SK-N-SH treated with all-trans-retinoic acid at 6 μM for 48 hours (cell line): ENCODE results near the gene SMCO4.

Experiments
- ATAC-seq: fragments of 200-7000 bp; cut with Tn5 transposase; 3 replicates; pipeline ENCODE4 v1.9.1; 2020; ENCODE audit warnings: mild to moderate bottlenecking, moderate library complexity
- ARNTL ChIP-seq: fragments of 450-650 bp; formaldehyde crosslinking; IDR thresholded peaks from 2 replicates; pipeline ENCODE4 v1.5.0; 2020; ENCODE audit warnings: low read depth, mild to moderate bottlenecking, moderate library complexity, borderline replicate concordance
- BACH2 ChIP-seq: fragments of 250-450 bp; sonication (Bioruptor Pico); IDR thresholded peaks from 2 replicates; pipeline ENCODE4 v1.9.0; 2021; ENCODE audit warnings: mild to moderate bottlenecking, borderline replicate concordance
- CREB5 ChIP-seq: fragments of 250-450 bp; sonication (Bioruptor Pico); IDR thresholded peaks from 2 replicates; pipeline ENCODE4 v1.5.1; 2020; ENCODE audit warnings: low read depth, mild to moderate bottlenecking, moderate library complexity
- CSDC2 ChIP-seq: fragments of 250-450 bp; sonication (Bioruptor Pico); IDR thresholded peaks from 2 replicates; pipeline ENCODE4 v1.5.0; 2020; ENCODE audit warnings: mild to moderate bottlenecking, moderate library complexity
- CSRNP3 ChIP-seq: fragments of 250-450 bp; sonication (Bioruptor Pico); IDR thresholded peaks from 2 replicates; pipeline ENCODE4 v1.5.1; 2021; ENCODE audit warnings: mild to moderate bottlenecking, moderate library complexity
- ESRRG ChIP-seq: fragments of 250-450 bp; sonication (Bioruptor Pico); IDR thresholded peaks from 2 replicates; pipeline ENCODE4 v1.6.1; 2021; ENCODE audit warnings: mild to moderate bottlenecking
- ISL1 ChIP-seq: fragments of 250-450 bp; sonication (Bioruptor Pico); IDR thresholded peaks from 2 replicates; pipeline ENCODE4 v2.1.2; 2022; ENCODE audit warnings: mild to moderate bottlenecking, moderate library complexity
- OSR1 ChIP-seq: fragments of 250-450 bp; sonication (Bioruptor Pico); IDR thresholded peaks from 2 replicates; pipeline ENCODE4 v1.8.0; 2022; ENCODE audit warnings: moderate library complexity, mild to moderate bottlenecking, inconsistent platforms
- PATZ1 ChIP-seq: fragments of 250-450 bp; sonication (Bioruptor Pico); IDR thresholded peaks from 2 replicates; pipeline ENCODE4 v1.8.0; 2020; ENCODE audit warnings: mild to moderate bottlenecking, moderate library complexity, borderline replicate concordance
- POU6F1 ChIP-seq: fragments of 250-450 bp; sonication (Bioruptor Pico); IDR thresholded peaks from 2 replicates; pipeline ENCODE4 v1.8.0; 2021; ENCODE audit warnings: low read depth, mild to moderate bottlenecking, moderate library complexity, borderline replicate concordance
- RARB ChIP-seq: fragments of 250-450 bp; sonication (Bioruptor Pico); IDR thresholded peaks from 2 replicates; pipeline ENCODE4 v1.8.0; 2021; ENCODE audit warnings: mild to moderate bottlenecking, moderate library complexity
- SNAI2 ChIP-seq: fragments of 250-450 bp; sonication (Bioruptor Pico); IDR thresholded peaks from 2 replicates; pipeline ENCODE4 v1.5.0; 2020; ENCODE audit warnings: mild to moderate bottlenecking, moderate library complexity
- TCF4 ChIP-seq: fragments of 250-450 bp; sonication (Bioruptor Pico); IDR thresholded peaks from 2 replicates; pipeline ENCODE4 v1.8.0; 2021; ENCODE audit warnings: mild to moderate bottlenecking, moderate library complexity, borderline replicate concordance
- TOX ChIP-seq: fragments of 250-450 bp; sonication (Bioruptor Pico); IDR thresholded peaks from 2 replicates; pipeline ENCODE4 v1.8.0; 2021; ENCODE audit warnings: mild to moderate bottlenecking, moderate library complexity, borderline replicate concordance
- ZC3H10 ChIP-seq: fragments of 250-450 bp; sonication (Bioruptor Pico); IDR thresholded peaks from 2 replicates; pipeline ENCODE4 v1.5.1; 2021; ENCODE audit warnings: mild to moderate bottlenecking, moderate library complexity
- ZFP3 ChIP-seq: fragments of 250-450 bp; sonication (Bioruptor Pico); IDR thresholded peaks from 2 replicates; pipeline ENCODE4 v1.5.0; 2020; ENCODE audit warnings: mild to moderate bottlenecking, moderate library complexity
- ZFP30 ChIP-seq: fragments of 450-650 bp; formaldehyde crosslinking; IDR thresholded peaks from 2 replicates; pipeline ENCODE4 v1.5.0; 2022; ENCODE audit warnings: mild to moderate bottlenecking, moderate library complexity
- ZNF70 ChIP-seq: fragments of 450-650 bp; formaldehyde crosslinking; IDR thresholded peaks from 2 replicates; pipeline ENCODE4 v1.5.0; 2020; ENCODE audit warnings: mild to moderate bottlenecking, moderate library complexity
- ZNF8 ChIP-seq: fragments of 450-650 bp; formaldehyde crosslinking; IDR thresholded peaks from 2 replicates; pipeline ENCODE4 v1.5.0; 2020; ENCODE audit warnings: mild to moderate bottlenecking, moderate library complexity
- TF ChIP-seq, protein P1 (sequence below): fragments of 250-450 bp; sonication (Bioruptor Pico); IDR thresholded peaks from 2 replicates; pipeline ENCODE4 v1.5.0; 2020; ENCODE audit warnings: mild to moderate bottlenecking, moderate library complexity

The SMCO4 gene

GRCh38 chr11:93532806-93533205 is 10.4 kb downstream of the SMCO4 start:
- TF ChIP-seq CSDC2 (CRISPR knock-in tag) (no peak), TCF4 (CRISPR knock-in tag) (no peak), TOX (no peak), PATZ1 (no peak), ARNTL (CRISPR knock-in tag) (no peak), POU6F1 (no peak), CSRNP3 (no peak), ISL1 (CRISPR knock-in tag) (no peak), BACH2 (CRISPR knock-in tag) (no peak), ZNF70 (CRISPR knock-in tag) (no peak), RARB (CRISPR knock-in tag) (no peak), ZFP30 (CRISPR knock-in tag) (no peak), CREB5 (no peak)
- TF ChIP-seq, protein P1, sequence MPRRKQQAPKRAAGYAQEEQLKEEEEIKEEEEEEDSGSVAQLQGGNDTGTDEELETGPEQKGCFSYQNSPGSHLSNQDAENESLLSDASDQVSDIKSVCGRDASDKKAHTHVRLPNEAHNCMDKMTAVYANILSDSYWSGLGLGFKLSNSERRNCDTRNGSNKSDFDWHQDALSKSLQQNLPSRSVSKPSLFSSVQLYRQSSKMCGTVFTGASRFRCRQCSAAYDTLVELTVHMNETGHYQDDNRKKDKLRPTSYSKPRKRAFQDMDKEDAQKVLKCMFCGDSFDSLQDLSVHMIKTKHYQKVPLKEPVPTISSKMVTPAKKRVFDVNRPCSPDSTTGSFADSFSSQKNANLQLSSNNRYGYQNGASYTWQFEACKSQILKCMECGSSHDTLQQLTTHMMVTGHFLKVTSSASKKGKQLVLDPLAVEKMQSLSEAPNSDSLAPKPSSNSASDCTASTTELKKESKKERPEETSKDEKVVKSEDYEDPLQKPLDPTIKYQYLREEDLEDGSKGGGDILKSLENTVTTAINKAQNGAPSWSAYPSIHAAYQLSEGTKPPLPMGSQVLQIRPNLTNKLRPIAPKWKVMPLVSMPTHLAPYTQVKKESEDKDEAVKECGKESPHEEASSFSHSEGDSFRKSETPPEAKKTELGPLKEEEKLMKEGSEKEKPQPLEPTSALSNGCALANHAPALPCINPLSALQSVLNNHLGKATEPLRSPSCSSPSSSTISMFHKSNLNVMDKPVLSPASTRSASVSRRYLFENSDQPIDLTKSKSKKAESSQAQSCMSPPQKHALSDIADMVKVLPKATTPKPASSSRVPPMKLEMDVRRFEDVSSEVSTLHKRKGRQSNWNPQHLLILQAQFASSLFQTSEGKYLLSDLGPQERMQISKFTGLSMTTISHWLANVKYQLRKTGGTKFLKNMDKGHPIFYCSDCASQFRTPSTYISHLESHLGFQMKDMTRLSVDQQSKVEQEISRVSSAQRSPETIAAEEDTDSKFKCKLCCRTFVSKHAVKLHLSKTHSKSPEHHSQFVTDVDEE, result no peak
- TF ChIP-seq, all 23 proteins: peak for 0
- ATAC-seq, result no peak

DNA sequence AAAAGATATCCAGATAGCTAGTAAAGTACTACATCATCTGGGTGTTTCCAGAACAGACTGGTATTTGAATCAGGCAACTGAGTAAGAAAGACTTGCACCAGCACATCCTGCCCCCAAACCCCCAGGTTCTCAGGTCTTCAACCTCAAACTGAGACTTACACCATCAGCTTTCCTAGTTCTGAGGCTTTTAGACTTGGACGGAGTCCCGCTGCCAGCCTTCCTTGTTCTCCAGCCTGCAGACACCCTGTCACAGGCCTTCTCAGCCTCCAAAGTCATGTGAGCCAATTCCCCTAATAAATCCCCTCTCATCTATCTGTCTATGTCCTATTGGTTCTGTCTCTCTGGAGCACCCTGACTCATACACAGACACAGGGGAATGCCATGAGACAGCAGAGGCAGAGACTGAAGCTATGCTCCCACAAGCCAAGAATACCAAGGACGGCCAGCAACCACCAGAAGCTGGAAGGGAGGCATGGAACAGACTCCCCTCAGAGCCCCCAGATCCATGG is 10.9 kb downstream of the SMCO4 start:
- TF ChIP-seq RARB (CRISPR knock-in tag), result no peak
- no peak for TF ChIP-seq OSR1
- TF ChIP-seq ARNTL (CRISPR knock-in tag), result no peak
- no peak for TF ChIP-seq CREB5
- no peak for ATAC-seq

GRCh38 chr11:93530468-93530826 is 12.7 kb downstream of the SMCO4 start:
- ATAC-seq, result no peak

More at GRCh38 chr11:93530468-93530826, 12.7 kb downstream of the SMCO4 start:
- TF ChIP-seq POU6F1 (no peak), SNAI2 (no peak), CREB5 (no peak), ZC3H10 (CRISPR knock-in tag) (no peak), ZNF8 (CRISPR knock-in tag) (no peak), ESRRG (CRISPR knock-in tag) (no peak), ZFP3 (CRISPR knock-in tag) (no peak)
